K562 (cell line): ENCODE results near the gene NUBPL. TPM values are rescaled to one million over a fixed set of nuclear protein-coding genes. Genes with fewer than 3 reads are reported as not detected.

Source experiments
- ATAC-seq: fragments of 200-7000 bp; cut with Tn5 transposase; 3 replicates; pipeline ENCODE4 v1.9.1; 2020; ENCODE audit warnings: moderate library complexity
- BruUV-seq: library from RNA; stranded (reverse); fragments of 400-500 nt; replicated peaks from 2 replicates; lab custom pipeline; 2021; lab: Mats Ljungman, UMichigan
- CTCF ChIA-PET: fragments of 300-600 bp; formaldehyde crosslinking; extraction: SDS; loops from one replicate; lab custom pipeline; 2021; ENCODE audit warnings: low intra/inter-chr PET ratio; lab: Yijun Ruan, JAX
- POLR2A ChIA-PET: fragments of 300-600, 350-650 bp; sonication (Branson Sonifier 250); formaldehyde crosslinking; extraction: SDS; loops from one replicate; lab custom pipeline; 2021; ENCODE audit warnings: antibody characterized with exemption, inconsistent platforms; lab: Yijun Ruan, JAX
- DNase-seq, 4 experiments: peaks; one replicate each; pipeline versions ENCODE4 v3.0.0 to v3.0.0-alpha.2; 2011 to 2018; ENCODE audit warnings: low spot score in 3 of 4, mixed read lengths in 3 of 4; ENCODE audit errors: extremely low read depth in 1 of 4
- FAIRE-seq: peaks from 2 replicates; lab custom pipeline; 2011; peaks lifted over from hg19 to GRCh38; lab: Jason Lieb, UNC
- H2AFZ ChIP-seq: 2 replicates; pipeline ENCODE4 v1.6.0; 2011; ENCODE audit warnings: low read depth, low read length, control low read depth, inconsistent platforms
- H3K27ac ChIP-seq: fragments of 200-600 bp; 3 replicates; pipeline ENCODE4 v1.8.0; 2011; ENCODE audit warnings: low read depth, mild to moderate bottlenecking, control low read depth, inconsistent platforms, low read length, moderate library complexity, mixed read lengths; ENCODE audit errors: extremely low read depth
- H3K27me3 ChIP-seq, 2 experiments: fragments of 300-600 bp in 1 of 2; 2 replicates in 1 of 2; 3 replicates in 1 of 2; pipeline versions ENCODE4 v1.6.0 to v1.8.0; 2011; ENCODE audit warnings: inconsistent platforms in 2 of 2, low read length in 2 of 2, mild to moderate bottlenecking in 1 of 2, mixed read lengths in 1 of 2, moderate library complexity in 1 of 2; ENCODE audit not compliant: control insufficient read depth in 2 of 2, insufficient read depth in 2 of 2
- H3K36me3 ChIP-seq: fragments of 300-600 bp; 3 replicates; pipeline ENCODE4 v1.8.0; 2011; ENCODE audit warnings: mild to moderate bottlenecking, low read length, inconsistent platforms; ENCODE audit not compliant: control insufficient read depth, insufficient read depth
- H3K4me1 ChIP-seq, 2 experiments: fragments of 200-600 bp in 1 of 2; replicated peaks in 1 of 2; 2 replicates in 1 of 2; 3 replicates in 1 of 2; pipeline versions ENCODE4 v1.5.1 to v1.8.0; 2011; ENCODE audit warnings: inconsistent platforms in 2 of 2, low read length in 2 of 2, mild to moderate bottlenecking in 1 of 2, mixed read lengths in 1 of 2, moderate library complexity in 1 of 2; ENCODE audit not compliant: control insufficient read depth in 2 of 2, insufficient read depth in 2 of 2
- H3K4me2 ChIP-seq: 2 replicates; pipeline ENCODE4 v1.6.1; 2011; ENCODE audit warnings: low read length, control low read depth, inconsistent platforms, mixed read lengths; ENCODE audit not compliant: insufficient read depth
- H3K4me3 ChIP-seq: fragments of 200-600 bp; sonication (generic), shearing (Covaris generic); 2 replicates; pipeline ENCODE4 v1.5.1; 2016; ENCODE audit warnings: control low read depth, inconsistent platforms
- H3K79me2 ChIP-seq: fragments of 200-600 bp; 3 replicates; pipeline ENCODE4 v1.8.0; 2011; ENCODE audit warnings: low read length, inconsistent platforms; ENCODE audit not compliant: control insufficient read depth, insufficient read depth
- H3K9ac ChIP-seq, 2 experiments: 2 replicates each; pipeline versions ENCODE4 v1.6.0 to v1.6.1; 2011; ENCODE audit warnings: low read depth in 2 of 2, low read length in 2 of 2, control low read depth in 1 of 2, inconsistent platforms in 1 of 2, mild to moderate bottlenecking in 1 of 2, mixed read lengths in 1 of 2; ENCODE audit not compliant: insufficient read depth in 1 of 2
- H3K9me1 ChIP-seq: one replicate; pipeline ENCODE4 v1.6.0; 2011; ENCODE audit warnings: inconsistent platforms, mild to moderate bottlenecking, low read length, moderate library complexity; ENCODE audit not compliant: control insufficient read depth, insufficient read depth
- H3K9me3 ChIP-seq: replicated peaks from 2 replicates; pipeline ENCODE4 v1.5.1; 2011; ENCODE audit warnings: low read depth, low read length, inconsistent platforms; ENCODE audit not compliant: control insufficient read depth, insufficient read depth
- H4K20me1 ChIP-seq: replicated peaks from 2 replicates; pipeline ENCODE4 v1.6.1; 2011; ENCODE audit warnings: low read length, inconsistent platforms, mixed read lengths; ENCODE audit not compliant: control insufficient read depth, insufficient read depth
- SPI1 ChIP-seq: IDR thresholded peaks from 2 replicates; pipeline ENCODE4 v1.6.1; 2011; ENCODE audit warnings: low read depth, low read length, control low read depth, borderline replicate concordance
- TCF7 ChIP-seq: sonication (generic); IDR thresholded peaks from 2 replicates; pipeline ENCODE4 v1.6.1; 2016; ENCODE audit warnings: antibody characterized with exemption, borderline replicate concordance
- ZNF780A ChIP-seq: fragments of 250-450 bp; sonication (Bioruptor Pico); IDR thresholded peaks from 2 replicates; pipeline ENCODE4 v1.5.0; 2021; ENCODE audit warnings: mild to moderate bottlenecking
- WGBS: fragments of 100-300 bp; shearing (Covaris generic); methylation state at CpG from one replicate; pipeline ENCODE4 v1.1.6; 2016; ENCODE audit warnings: low coverage, mixed read lengths; ENCODE audit not compliant: insufficient coverage; ENCODE audit errors: missing lambda C conversion rate; 5-methylcytosine and 5-hydroxymethylcytosine counted together
- in situ Hi-C: fragments of 300-500 bp; cut with MboI; formaldehyde crosslinking; loops from 4 replicates; pipeline ENCODE4 v1.15.0; 2018; ENCODE audit warnings: inconsistent platforms, mixed read lengths
- intact Hi-C: fragments of 100-400 bp; cut with micrococcal nuclease; formaldehyde crosslinking; loops from 2 replicates; pipeline ENCODE4 v1.14.2; 2022
- polyA plus RNA-seq, 8 experiments: library from polyadenylated mRNA; depleted of rRNA in 4 of 8; stranded (reverse) in 5 of 8; unstranded in 3 of 8; fragments of >200 nt; fragmentation: Nextera tagmentation in 2 of 8; fragmentation: Illumina TruSeq in 1 of 8; extraction: Ambion mirVana in 2 of 8; extraction: Trizol in 1 of 8; gene quantifications; 2 replicates each; pipeline versions ENCODE4 v1.2.1 to v1.2.3, GENCODE V29; 2011 to 2014; ENCODE audit warnings: inconsistent platforms in 1 of 8, missing spikeins in 1 of 8
- total RNA-seq, 7 experiments: library from RNA; depleted of rRNA in 6 of 7; stranded (reverse); fragments of >200 nt in 6 of 7; fragmentation: Illumina TruSeq in 2 of 7; extraction: Trizol in 2 of 7; gene quantifications; 2 replicates each; pipeline versions ENCODE4 v1.2.1 to v1.2.3, GENCODE V29; 2011 to 2021; ENCODE audit warnings: low replicate concordance in 1 of 7
- TF ChIP-seq, protein P1 (sequence below), 2 experiments: fragments of 150-350 bp in 1 of 2; IDR thresholded peaks; 2 replicates each; pipeline ENCODE4 v1.6.1; 2012 to 2016; ENCODE audit warnings: low read depth in 2 of 2, low read length in 2 of 2, mild to moderate bottlenecking in 1 of 2, moderate library complexity in 1 of 2

NUBPL gene
- total and polyA plus RNA-seq, 9 of the 15 experiments (the other 6 are each of a cell fraction or from before 2014, with no cell fraction given), result 3.2 to 8.7 (median 6.1) TPM

DNA sequence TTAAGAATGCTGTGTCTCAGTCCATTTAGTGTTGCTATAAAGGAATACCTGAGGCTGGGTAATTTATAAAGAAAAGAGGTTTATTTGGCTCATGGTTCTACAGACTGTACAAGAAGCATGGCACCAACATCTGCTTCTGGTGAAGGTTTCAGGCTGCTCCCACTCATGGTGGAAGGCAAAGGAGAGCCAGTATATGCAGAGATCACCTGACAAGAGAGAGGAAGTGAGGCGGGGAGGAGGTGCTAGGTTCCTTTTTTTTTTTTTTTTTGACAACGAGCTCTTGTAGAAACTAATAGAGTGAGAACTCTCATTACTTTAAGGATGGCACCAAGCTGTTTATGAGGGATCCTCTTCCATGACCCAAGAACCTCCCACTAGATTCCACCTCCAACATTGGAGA is 121.6 kb downstream of the NUBPL start:
- FAIRE-seq (no peak), ATAC-seq (no peak), DNase-seq (no peak)
- H3K9me1 ChIP-seq, result no peaks in the 10 kb centered on the region
- H3K9ac ChIP-seq, result no peak overlapping the region
- H3K36me3 ChIP-seq, result no peaks in the 10 kb centered on the region
- no peak overlapping the region for H3K4me2 ChIP-seq
- no peaks in the 10 kb centered on the region for H3K9me3 ChIP-seq
- WGBS, result no CpG with 5 or more reads among the region's 2 CpGs
- CTCF ChIA-PET, result no interaction called here
- BruUV-seq, result no TSS peak
- no peak overlapping the region for H3K27ac ChIP-seq
- no peaks in the 10 kb centered on the region for H3K4me1 ChIP-seq
- H3K27me3 ChIP-seq, result no peaks in the 10 kb centered on the region
- POLR2A ChIA-PET, result no interaction called here
- in situ Hi-C loops (no loop called here), intact Hi-C loops (no loop called here)
- no peak overlapping the region for H3K4me3 ChIP-seq
- TF ChIP-seq TCF7 (no peak), SPI1 (peak; percentile 66; the same call in 1 of the 2 replicates), ZNF780A (no peak)
- TF ChIP-seq, protein P1, sequence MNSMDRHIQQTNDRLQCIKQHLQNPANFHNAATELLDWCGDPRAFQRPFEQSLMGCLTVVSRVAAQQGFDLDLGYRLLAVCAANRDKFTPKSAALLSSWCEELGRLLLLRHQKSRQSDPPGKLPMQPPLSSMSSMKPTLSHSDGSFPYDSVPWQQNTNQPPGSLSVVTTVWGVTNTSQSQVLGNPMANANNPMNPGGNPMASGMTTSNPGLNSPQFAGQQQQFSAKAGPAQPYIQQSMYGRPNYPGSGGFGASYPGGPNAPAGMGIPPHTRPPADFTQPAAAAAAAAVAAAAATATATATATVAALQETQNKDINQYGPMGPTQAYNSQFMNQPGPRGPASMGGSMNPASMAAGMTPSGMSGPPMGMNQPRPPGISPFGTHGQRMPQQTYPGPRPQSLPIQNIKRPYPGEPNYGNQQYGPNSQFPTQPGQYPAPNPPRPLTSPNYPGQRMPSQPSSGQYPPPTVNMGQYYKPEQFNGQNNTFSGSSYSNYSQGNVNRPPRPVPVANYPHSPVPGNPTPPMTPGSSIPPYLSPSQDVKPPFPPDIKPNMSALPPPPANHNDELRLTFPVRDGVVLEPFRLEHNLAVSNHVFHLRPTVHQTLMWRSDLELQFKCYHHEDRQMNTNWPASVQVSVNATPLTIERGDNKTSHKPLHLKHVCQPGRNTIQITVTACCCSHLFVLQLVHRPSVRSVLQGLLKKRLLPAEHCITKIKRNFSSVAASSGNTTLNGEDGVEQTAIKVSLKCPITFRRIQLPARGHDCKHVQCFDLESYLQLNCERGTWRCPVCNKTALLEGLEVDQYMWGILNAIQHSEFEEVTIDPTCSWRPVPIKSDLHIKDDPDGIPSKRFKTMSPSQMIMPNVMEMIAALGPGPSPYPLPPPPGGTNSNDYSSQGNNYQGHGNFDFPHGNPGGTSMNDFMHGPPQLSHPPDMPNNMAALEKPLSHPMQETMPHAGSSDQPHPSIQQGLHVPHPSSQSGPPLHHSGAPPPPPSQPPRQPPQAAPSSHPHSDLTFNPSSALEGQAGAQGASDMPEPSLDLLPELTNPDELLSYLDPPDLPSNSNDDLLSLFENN (IDR thresholded peaks at IDR 0.05; ENCODE audit: low read depth in 2 of 2, low read length in 2 of 2), result no peak
- TF ChIP-seq, all 486 proteins: peak for 1
- Histone ChIP-seq H3K79me2 (no peaks in the 10 kb centered on the region), H2AFZ (no peak overlapping the region), H4K20me1 (no peaks in the 10 kb centered on the region)
